ENCODE measurements around the gene FZR1. TPM values are rescaled to one million over a fixed set of nuclear protein-coding genes. Genes with fewer than 3 reads are reported as not detected.
A peak's percentile ranks its signal among the peaks of the same experiment; 100 is the strongest.

FZR1 gene
- total RNA-seq, 4 donors from 2014 or later = 15.9 to 32.0 (median 21.0) TPM

DNA sequence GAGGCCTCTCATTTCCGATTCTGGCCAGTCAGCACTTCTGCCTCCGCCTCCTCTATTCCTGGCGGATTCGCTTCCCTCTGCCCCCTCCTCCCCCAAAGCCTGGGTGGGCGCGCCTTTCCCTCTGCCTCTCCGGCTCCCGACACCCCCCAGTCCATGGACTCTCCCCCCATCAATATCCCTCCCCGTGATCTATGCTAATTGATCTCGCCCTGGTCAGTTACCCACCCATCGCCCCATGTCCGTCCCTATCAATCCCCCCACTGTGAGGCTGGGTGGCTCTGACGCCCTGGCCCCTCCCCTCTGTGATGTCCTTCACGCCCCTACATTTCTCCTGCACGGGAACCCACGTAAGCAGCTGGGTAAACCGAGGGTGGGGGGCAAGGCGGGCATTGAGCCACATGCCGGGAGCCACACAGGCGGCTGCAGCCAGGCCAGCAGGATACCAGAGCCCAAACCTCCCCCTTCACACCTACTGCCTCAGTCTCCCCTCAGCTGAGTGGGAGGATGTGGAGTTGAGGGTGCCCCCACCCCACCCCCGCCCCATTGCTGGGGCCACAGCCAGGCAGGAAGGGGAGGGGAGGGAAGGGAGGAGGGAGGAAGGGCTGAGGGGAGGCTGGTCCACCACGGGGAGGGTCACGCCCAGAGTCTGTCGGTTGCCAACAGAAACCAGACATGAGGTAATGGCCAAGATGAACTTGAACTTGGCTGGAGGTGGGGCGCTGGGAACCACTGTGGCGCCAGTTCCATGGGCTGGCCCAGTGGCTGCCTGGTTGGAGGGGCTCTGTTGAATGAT lies 46.8 kb upstream of the FZR1 start:
- peaks cover 20 to 26% of the 10 kb centered on the region in 2 donors for H3K4me1 ChIP-seq
- H3K36me3 ChIP-seq = peaks cover 0 to 59% of the 10 kb centered on the region in 2 donors
- in situ Hi-C loops (cut with MboI; ENCODE audit: low sequenced_read_pairs in 4 of 4) = no loop called here
- H3K4me3 ChIP-seq = no peak overlapping the region
- intact Hi-C loops (cut with DNase I; ENCODE audit: low total_unique reads) = no loop called here
- no peaks in the 10 kb centered on the region for H3K9me3 ChIP-seq
- DNase-seq = peak; percentile 70 to 87
- peak overlapping the region; percentile 77 to 82 (median 79) for H3K27ac ChIP-seq
- TF ChIP-seq, protein P1, sequence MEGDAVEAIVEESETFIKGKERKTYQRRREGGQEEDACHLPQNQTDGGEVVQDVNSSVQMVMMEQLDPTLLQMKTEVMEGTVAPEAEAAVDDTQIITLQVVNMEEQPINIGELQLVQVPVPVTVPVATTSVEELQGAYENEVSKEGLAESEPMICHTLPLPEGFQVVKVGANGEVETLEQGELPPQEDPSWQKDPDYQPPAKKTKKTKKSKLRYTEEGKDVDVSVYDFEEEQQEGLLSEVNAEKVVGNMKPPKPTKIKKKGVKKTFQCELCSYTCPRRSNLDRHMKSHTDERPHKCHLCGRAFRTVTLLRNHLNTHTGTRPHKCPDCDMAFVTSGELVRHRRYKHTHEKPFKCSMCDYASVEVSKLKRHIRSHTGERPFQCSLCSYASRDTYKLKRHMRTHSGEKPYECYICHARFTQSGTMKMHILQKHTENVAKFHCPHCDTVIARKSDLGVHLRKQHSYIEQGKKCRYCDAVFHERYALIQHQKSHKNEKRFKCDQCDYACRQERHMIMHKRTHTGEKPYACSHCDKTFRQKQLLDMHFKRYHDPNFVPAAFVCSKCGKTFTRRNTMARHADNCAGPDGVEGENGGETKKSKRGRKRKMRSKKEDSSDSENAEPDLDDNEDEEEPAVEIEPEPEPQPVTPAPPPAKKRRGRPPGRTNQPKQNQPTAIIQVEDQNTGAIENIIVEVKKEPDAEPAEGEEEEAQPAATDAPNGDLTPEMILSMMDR (IDR thresholded peaks at IDR 0.05 in 4 of 5, conservative IDR thresholded peaks at IDR 0.05 in 1 of 5) = no peak
- TF ChIP-seq POLR2A (IDR thresholded peaks at IDR 0.05) = no peak
- ATAC-seq = peak; percentile 70 to 84
- no peaks in the 10 kb centered on the region for H3K27me3 ChIP-seq

DNA sequence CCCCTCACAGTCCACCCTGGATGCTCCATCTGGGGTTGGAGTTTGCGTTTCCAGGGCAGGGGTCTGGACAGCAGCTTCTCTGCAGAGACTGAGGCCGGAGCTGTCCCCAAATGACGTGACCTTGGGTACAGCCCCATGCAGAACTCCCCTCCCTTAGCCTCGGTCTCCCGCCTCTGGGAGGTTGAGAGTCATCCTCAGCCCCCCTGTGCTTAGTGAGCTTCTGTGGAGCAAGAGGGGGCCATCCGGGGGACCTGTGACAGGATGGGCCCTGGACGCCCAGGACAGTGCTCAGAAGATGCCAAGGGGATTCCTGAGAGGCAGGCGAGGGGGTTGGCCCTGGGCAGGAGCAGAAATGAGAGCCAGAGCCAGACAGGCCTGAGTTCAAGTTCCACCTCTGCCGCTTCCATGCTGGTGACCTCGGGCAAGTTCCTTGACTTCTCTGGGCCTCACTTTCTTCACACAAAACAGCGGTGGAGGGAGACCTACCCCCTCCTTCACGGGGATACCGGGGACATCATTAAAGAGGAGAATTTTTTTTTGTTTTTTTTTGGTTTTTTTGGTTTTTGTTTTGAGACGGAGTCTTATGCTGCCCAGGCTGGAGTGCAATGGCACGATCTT lies 46.0 kb upstream of the FZR1 start:
- H3K36me3 ChIP-seq = peaks cover 0 to 52% of the 10 kb centered on the region in 2 donors
- in situ Hi-C loops (cut with MboI; ENCODE audit: low sequenced_read_pairs in 4 of 4) = no loop called here

DNA sequence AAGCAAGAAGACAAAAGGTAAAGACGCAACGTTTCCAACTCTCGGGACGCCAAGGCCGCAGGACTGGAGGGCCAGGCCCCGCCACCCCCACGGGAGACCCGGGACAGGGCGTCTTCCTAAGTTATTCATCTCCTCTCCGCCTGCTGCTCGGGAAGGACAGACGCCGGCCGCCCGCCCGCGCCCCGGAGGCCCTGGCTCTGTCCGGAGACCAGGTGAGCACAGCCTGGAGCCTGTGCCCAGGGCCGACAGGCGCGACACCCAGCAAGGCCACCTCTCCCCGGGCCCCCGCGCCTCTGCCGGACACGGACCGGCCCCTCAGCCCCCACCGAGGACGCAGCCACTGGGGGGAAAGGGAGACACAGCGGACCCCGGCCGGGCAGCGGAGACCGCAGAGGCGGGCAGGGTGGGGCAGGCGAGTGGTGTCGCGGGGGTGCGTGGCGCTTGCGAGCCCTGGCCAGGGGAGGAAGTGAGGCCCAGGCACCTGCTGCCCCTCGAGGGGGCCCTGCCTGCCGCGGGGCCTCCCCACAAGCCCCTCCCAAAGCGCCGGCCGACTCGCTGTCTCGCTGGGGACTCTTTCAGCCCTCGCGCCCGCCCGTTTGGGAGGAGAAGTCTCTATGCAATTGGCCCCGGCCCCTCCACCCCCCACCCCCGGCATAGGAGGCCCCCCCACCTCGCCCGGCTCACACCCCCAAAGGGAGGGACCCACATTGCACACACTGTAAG lies 43.0 kb upstream of the FZR1 start:
- ATAC-seq = no peak
- Histone ChIP-seq H3K36me3 (peaks cover 0 to 32% of the 10 kb centered on the region in 2 donors), H3K9me3 (no peaks in the 10 kb centered on the region), H3K4me1 (peaks cover 11 to 27% of the 10 kb centered on the region in 2 donors), H3K4me3 (no peak overlapping the region), H3K27me3 (no peaks in the 10 kb centered on the region), H3K27ac (peak overlapping the region in 3 of 4 donors; percentile 35 to 82 (median 77))
- TF ChIP-seq POLR2A (IDR thresholded peaks at IDR 0.05) = no peak
- TF ChIP-seq, protein P1 (IDR thresholded peaks at IDR 0.05 in 4 of 5, conservative IDR thresholded peaks at IDR 0.05 in 1 of 5) = no peak
- in situ Hi-C loops (cut with MboI; ENCODE audit: low sequenced_read_pairs in 4 of 4) (no loop called here), intact Hi-C loops (cut with DNase I; ENCODE audit: low total_unique reads) (no loop called here)
- DNase-seq = peak in 1 of 2 donors; percentile 26

More for the DNA sequence above, 46.0 kb upstream of the FZR1 start:
- intact Hi-C loops (cut with DNase I; ENCODE audit: low total_unique reads) = no loop called here
- DNase-seq (no peak), ATAC-seq (no peak)
- Histone ChIP-seq H3K27me3 (no peaks in the 10 kb centered on the region), H3K4me1 (peaks cover 20 to 26% of the 10 kb centered on the region in 2 donors), H3K4me3 (no peak overlapping the region), H3K27ac (peak overlapping the region; percentile 77 to 82 (median 79)), H3K9me3 (no peaks in the 10 kb centered on the region)
- TF ChIP-seq, protein P1 (IDR thresholded peaks at IDR 0.05 in 4 of 5, conservative IDR thresholded peaks at IDR 0.05 in 1 of 5) = no peak
- TF ChIP-seq POLR2A (IDR thresholded peaks at IDR 0.05) = no peak

DNA sequence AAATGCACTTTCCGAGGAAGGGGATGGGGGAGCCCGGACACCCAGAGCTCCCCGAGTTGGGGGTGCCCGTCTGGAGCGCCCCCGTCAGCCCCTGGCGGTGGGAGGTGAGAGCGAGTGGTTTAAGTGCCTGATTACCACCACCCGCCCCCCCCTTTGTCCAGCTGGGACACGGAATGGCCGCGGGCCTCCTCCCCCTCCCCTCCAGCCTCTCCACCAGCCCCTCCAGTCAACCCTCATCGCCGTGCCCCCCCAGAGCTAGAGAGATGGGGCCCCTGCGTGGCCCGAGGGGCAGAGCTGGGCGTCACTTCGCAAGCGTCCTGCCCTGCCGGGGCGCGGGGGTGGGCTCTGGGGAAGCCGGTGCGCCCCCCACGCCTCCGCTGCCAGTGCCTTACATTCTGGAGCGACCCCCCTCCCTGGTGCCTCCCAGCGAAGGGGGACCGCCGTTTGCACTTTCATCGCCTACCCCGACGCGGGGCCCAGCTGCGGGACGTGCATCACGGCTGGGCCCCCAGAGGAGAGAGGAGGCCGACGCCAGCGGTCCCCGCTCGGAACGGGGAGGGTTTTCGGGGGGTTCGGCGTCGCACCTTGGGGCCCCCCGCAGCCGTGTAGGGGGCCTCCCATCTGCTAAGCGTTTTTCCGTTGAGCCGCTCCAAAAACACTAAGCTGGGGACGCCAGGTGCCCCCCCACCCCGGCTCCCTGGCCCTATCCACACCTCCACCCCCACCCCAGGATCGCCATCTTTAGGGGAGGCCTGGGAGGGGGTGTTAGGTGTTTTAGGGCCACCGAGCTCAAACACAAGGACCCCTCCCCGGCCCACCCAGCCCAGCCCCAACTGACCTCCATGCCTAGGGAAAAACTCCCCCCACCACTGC lies 42.2 kb upstream of the FZR1 start:
- ATAC-seq (no peak), DNase-seq (peak in 1 of 2 donors; percentile 21)
- peak overlapping the region; percentile 18 to 82 (median 43) for H3K27ac ChIP-seq
- no peak overlapping the region for H3K4me3 ChIP-seq
- TF ChIP-seq, protein P1 (IDR thresholded peaks at IDR 0.05 in 4 of 5, conservative IDR thresholded peaks at IDR 0.05 in 1 of 5) = no peak
- no peak for TF ChIP-seq POLR2A (IDR thresholded peaks at IDR 0.05)
- in situ Hi-C loops (cut with MboI; ENCODE audit: low sequenced_read_pairs in 4 of 4) = no loop called here
- no peaks in the 10 kb centered on the region for H3K9me3 ChIP-seq
- H3K4me1 ChIP-seq = peaks cover 4 to 20% of the 10 kb centered on the region in 2 donors
- intact Hi-C loops (cut with DNase I; ENCODE audit: low total_unique reads) = no loop called here
- no peaks in the 10 kb centered on the region for H3K27me3 ChIP-seq
- H3K36me3 ChIP-seq = peaks cover 0 to 32% of the 10 kb centered on the region in 2 donors

All from gastrocnemius medialis (tissue), 4 donors.